ENCODE results near the gene TELO2.

The TELO2 gene

DNA sequence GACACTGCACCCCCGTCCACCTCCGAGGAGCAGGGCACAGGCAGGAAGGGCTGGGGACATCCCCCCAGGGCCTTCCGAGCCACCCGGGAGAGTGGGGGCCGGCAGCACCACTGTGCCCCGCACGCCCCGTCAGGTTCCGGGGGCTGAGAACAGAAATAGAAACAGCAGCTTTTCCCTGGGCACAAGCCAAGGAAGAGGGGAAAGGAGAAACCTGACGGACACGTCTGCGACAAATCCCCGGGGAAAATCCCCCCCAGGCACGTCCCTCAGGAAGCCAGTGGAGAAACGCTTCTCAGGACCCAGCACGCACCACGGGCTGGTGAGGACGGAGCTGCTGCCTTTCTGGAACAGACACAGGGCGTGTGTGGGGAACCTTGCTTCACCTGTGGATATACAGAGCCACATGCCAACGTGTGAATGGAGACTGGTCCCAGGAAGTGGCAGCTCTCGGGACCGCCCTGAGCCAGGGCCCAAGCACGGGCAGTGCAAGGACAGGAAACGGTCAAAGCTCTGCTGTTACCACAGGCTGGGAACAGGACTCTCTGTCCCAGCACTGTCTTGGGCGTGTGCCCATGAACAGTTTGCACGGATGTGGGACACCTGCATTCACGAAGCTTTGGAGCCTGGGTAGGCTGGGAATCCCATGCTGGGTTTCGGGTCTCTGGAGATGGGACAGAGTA, 39.1 kb downstream of the TELO2 start:
- no peak for DNase-seq (ENCODE audit: low read depth)
- H3K4me3 ChIP-seq (ENCODE audit: low read depth, low read length) = no peak overlapping the region
- TF ChIP-seq, protein P1, sequence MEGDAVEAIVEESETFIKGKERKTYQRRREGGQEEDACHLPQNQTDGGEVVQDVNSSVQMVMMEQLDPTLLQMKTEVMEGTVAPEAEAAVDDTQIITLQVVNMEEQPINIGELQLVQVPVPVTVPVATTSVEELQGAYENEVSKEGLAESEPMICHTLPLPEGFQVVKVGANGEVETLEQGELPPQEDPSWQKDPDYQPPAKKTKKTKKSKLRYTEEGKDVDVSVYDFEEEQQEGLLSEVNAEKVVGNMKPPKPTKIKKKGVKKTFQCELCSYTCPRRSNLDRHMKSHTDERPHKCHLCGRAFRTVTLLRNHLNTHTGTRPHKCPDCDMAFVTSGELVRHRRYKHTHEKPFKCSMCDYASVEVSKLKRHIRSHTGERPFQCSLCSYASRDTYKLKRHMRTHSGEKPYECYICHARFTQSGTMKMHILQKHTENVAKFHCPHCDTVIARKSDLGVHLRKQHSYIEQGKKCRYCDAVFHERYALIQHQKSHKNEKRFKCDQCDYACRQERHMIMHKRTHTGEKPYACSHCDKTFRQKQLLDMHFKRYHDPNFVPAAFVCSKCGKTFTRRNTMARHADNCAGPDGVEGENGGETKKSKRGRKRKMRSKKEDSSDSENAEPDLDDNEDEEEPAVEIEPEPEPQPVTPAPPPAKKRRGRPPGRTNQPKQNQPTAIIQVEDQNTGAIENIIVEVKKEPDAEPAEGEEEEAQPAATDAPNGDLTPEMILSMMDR (conservative IDR thresholded peaks at IDR 0.05; ENCODE audit: low read depth, low read length) = no peak

DNA sequence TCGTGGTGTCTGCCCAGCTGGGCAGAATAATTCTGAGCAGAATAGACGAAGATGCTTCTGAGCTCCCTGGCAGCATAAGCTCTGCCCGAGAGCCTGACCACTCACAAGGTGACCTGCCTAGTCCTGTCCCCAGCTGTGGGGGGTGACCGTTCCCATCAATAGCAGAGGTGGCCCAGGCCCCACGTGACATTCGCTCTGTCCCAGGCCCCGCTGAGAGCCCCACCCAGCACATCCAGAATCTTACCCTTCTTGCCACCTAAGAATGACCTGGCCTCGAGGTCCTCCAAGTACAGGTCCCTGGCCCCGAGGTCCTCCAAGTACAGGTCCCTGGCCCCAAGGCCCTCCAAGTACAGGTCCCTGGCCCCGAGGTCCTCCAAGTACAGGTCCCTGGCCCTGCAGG, 39.6 kb downstream of the TELO2 start:
- TF ChIP-seq, protein P1 (conservative IDR thresholded peaks at IDR 0.05; ENCODE audit: low read depth, low read length) = no peak
- no peak for DNase-seq (ENCODE audit: low read depth)
- no peak overlapping the region for H3K4me3 ChIP-seq (ENCODE audit: low read depth, low read length)

- TF ChIP-seq, protein P1 (conservative IDR thresholded peaks at IDR 0.05; ENCODE audit: low read depth, low read length) = no peak
- peak; percentile 67 for DNase-seq (ENCODE audit: low read depth)
- H3K4me3 ChIP-seq (ENCODE audit: low read depth, low read length) = peak within 1 kb of the TSS; percentile 63
These were observed 40.3 kb downstream of the TELO2 start, which contains the start of gene TMEM204 for GRCh38 chr16:1533443-1533951. TMEM204 (plus strand) TSS chr16:1533666; CDS start chr16:1534276, 610 bp downstream.

- peak overlapping the region; percentile 63 for H3K4me3 ChIP-seq (ENCODE audit: low read depth, low read length)
- TF ChIP-seq, protein P1 (conservative IDR thresholded peaks at IDR 0.05; ENCODE audit: low read depth, low read length) = no peak
- DNase-seq (ENCODE audit: low read depth) = no peak
These were observed 41.2 kb downstream of the TELO2 start for GRCh38 chr16:1534021-1535020.

- peak; percentile 64 for DNase-seq (ENCODE audit: low read depth)
These were observed 42.5 kb downstream of the TELO2 start for GRCh38 chr16:1535391-1536291.

More at GRCh38 chr16:1535391-1536291, 42.5 kb downstream of the TELO2 start:
- TF ChIP-seq, protein P1 (conservative IDR thresholded peaks at IDR 0.05; ENCODE audit: low read depth, low read length) = no peak
- H3K4me3 ChIP-seq (ENCODE audit: low read depth, low read length) = peak overlapping the region; percentile 63

Measured in choroid plexus epithelial cell (primary cell).